ENCODE results near the gene IKZF3. TPM values are rescaled to one million over a fixed set of nuclear protein-coding genes. Genes with fewer than 3 reads are reported as not detected.

Gene IKZF3
- total RNA-seq, 1 experiment from 2014 or later = not detected

GRCh38 chr17:39872751-39873150 lies 8.6 kb upstream of the IKZF3 start:
- Histone ChIP-seq H3K9me3 (ENCODE audit: low read length) (no peaks in the 10 kb centered on the region), H3K9me2 (replicated peaks; ENCODE audit: low read length) (no peaks in the 10 kb centered on the region), H3K27ac (ENCODE audit: low read length) (no peak overlapping the region), H3K36me3 (ENCODE audit: low read depth, low read length) (no peaks in the 10 kb centered on the region), H3K4me1 (ENCODE audit: insufficient read depth, low read length) (no peaks in the 10 kb centered on the region), H3F3A (ENCODE audit: low read length, unreplicated experiment) (no peaks in the 10 kb centered on the region), H3K4me3 (ENCODE audit: low read length) (no peak overlapping the region), H4K20me1 (ENCODE audit: low read length) (no peaks in the 10 kb centered on the region), H3K4me2 (ENCODE audit: low read length) (no peak overlapping the region), H3K27me3 (ENCODE audit: low read length) (peaks cover 12% of the 10 kb centered on the region), H2AFZ (ENCODE audit: low read length) (no peak overlapping the region), H3K9ac (ENCODE audit: low read length) (no peak overlapping the region), H3K79me2 (ENCODE audit: low read length) (no peaks in the 10 kb centered on the region)
- intact Hi-C loops (cut with micrococcal nuclease) = loop anchor here (10.0 kb wide), 1 partner anchor 68 kb away; no protein-coding TSS in a partner anchor
- BruUV-seq (replicated peaks) = no TSS peak
- ATAC-seq (no peak), DNase-seq (no peak)
- TF ChIP-seq CTCF (conservative IDR thresholded peaks at IDR 0.05; ENCODE audit: low read depth, low read length) (no peak), EZH2phosphoT487 (IDR thresholded peaks at IDR 0.05; ENCODE audit: borderline replicate concordance, low read length) (no peak), EZH2 (IDR thresholded peaks at IDR 0.05; ENCODE audit: low read length, unreplicated experiment) (no peak)
- ChIA-PET CTCF (no interaction called here), POLR2A (ENCODE audit: unreplicated experiment) (no interaction called here)

- no peak for DNase-seq
- H3K9me3 ChIP-seq (ENCODE audit: low read length) = no peaks in the 10 kb centered on the region
- no peaks in the 10 kb centered on the region for H4K20me1 ChIP-seq (ENCODE audit: low read length)
- H3K4me3 ChIP-seq (ENCODE audit: low read length) = no peak overlapping the region
- no peaks in the 10 kb centered on the region for H3K9me2 ChIP-seq (replicated peaks; ENCODE audit: low read length)
- H2AFZ ChIP-seq (ENCODE audit: low read length) = no peak overlapping the region
- no peak for ATAC-seq
- H3K27me3 ChIP-seq (ENCODE audit: low read length) = peaks cover 8% of the 10 kb centered on the region
- TF ChIP-seq CTCF (conservative IDR thresholded peaks at IDR 0.05; ENCODE audit: low read depth, low read length) = no peak
- no peak for TF ChIP-seq EZH2phosphoT487 (IDR thresholded peaks at IDR 0.05; ENCODE audit: borderline replicate concordance, low read length)
- TF ChIP-seq EZH2 (IDR thresholded peaks at IDR 0.05; ENCODE audit: low read length, unreplicated experiment) = no peak
- no peaks in the 10 kb centered on the region for H3K79me2 ChIP-seq (ENCODE audit: low read length)
- H3K4me1 ChIP-seq (ENCODE audit: insufficient read depth, low read length) = no peaks in the 10 kb centered on the region
- CTCF ChIA-PET = no interaction called here
- POLR2A ChIA-PET (ENCODE audit: unreplicated experiment) = no interaction called here
- H3K9ac ChIP-seq (ENCODE audit: low read length) = no peak overlapping the region
- no peaks in the 10 kb centered on the region for H3K36me3 ChIP-seq (ENCODE audit: low read depth, low read length)
- no peak overlapping the region for H3K27ac ChIP-seq (ENCODE audit: low read length)
- H3K4me2 ChIP-seq (ENCODE audit: low read length) = no peak overlapping the region
- intact Hi-C loops (cut with micrococcal nuclease) = loop anchor here (10.0 kb wide), 1 partner anchor 67 kb away; no protein-coding TSS in a partner anchor
- no peaks in the 10 kb centered on the region for H3F3A ChIP-seq (ENCODE audit: low read length, unreplicated experiment)
- no TSS peak for BruUV-seq (replicated peaks)
Measured at GRCh38 chr17:39871801-39872200, 7.7 kb upstream of the IKZF3 start.

DNA sequence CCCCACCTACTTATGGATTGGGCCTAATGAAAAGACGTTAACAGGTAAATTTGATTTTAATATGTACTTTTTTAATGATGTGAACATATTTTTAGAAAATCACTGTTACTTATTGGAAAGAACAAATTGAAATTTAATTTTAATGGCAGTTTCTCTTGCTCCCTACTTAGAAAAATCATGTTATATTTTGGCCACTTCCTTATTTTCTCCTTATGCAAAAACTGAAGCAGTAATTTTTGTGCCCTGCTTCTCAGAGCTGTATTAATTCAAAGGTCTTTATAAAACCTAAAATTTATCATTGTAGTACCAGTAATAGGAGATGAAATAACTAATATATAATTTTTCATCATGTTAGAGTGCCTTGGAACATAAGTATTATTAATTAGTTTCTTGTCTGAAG lies 6.7 kb upstream of the IKZF3 start:
- H3K36me3 ChIP-seq (ENCODE audit: low read depth, low read length) = no peaks in the 10 kb centered on the region
- BruUV-seq (replicated peaks) = no TSS peak
- no peaks in the 10 kb centered on the region for H3K9me2 ChIP-seq (replicated peaks; ENCODE audit: low read length)
- no peaks in the 10 kb centered on the region for H3F3A ChIP-seq (ENCODE audit: low read length, unreplicated experiment)
- no peaks in the 10 kb centered on the region for H3K4me1 ChIP-seq (ENCODE audit: insufficient read depth, low read length)
- no peak for DNase-seq
- no peaks in the 10 kb centered on the region for H3K9me3 ChIP-seq (ENCODE audit: low read length)
- CTCF ChIA-PET = no interaction called here
- TF ChIP-seq EZH2phosphoT487 (IDR thresholded peaks at IDR 0.05; ENCODE audit: borderline replicate concordance, low read length) (no peak), EZH2 (IDR thresholded peaks at IDR 0.05; ENCODE audit: low read length, unreplicated experiment) (no peak), CTCF (conservative IDR thresholded peaks at IDR 0.05; ENCODE audit: low read depth, low read length) (no peak)
- POLR2A ChIA-PET (ENCODE audit: unreplicated experiment) = no interaction called here
- no peak overlapping the region for H3K4me3 ChIP-seq (ENCODE audit: low read length)
- no peaks in the 10 kb centered on the region for H4K20me1 ChIP-seq (ENCODE audit: low read length)
- H3K4me2 ChIP-seq (ENCODE audit: low read length) = no peak overlapping the region
- H2AFZ ChIP-seq (ENCODE audit: low read length) = no peak overlapping the region
- no peak overlapping the region for H3K27ac ChIP-seq (ENCODE audit: low read length)
- peaks cover 11% of the 10 kb centered on the region; the same call in 1 of the 2 replicates for H3K27me3 ChIP-seq (ENCODE audit: low read length)
- no peaks in the 10 kb centered on the region for H3K79me2 ChIP-seq (ENCODE audit: low read length)
- no peak overlapping the region for H3K9ac ChIP-seq (ENCODE audit: low read length)
- intact Hi-C loops (cut with micrococcal nuclease) = loop anchor here (10.0 kb wide), 1 partner anchor 66 kb away; no protein-coding TSS in a partner anchor
- ATAC-seq = no peak
